GM10248 (cell line): ENCODE measurements around the gene CD180.

Experiments
- CTCF ChIA-PET: fragments of 300-600 bp; sonication (Branson Sonifier 250); formaldehyde crosslinking; extraction: SDS; loops from one replicate; lab custom pipeline; 2021; ENCODE audit warnings: antibody characterized with exemption; lab: Yijun Ruan, JAX
- POLR2A ChIA-PET: fragments of 350-650 bp; sonication (Branson Sonifier 250); formaldehyde crosslinking; extraction: SDS; loops from one replicate; lab custom pipeline; 2020; ENCODE audit warnings: antibody characterized with exemption; lab: Yijun Ruan, JAX
- DNase-seq: peaks from one replicate; pipeline ENCODE4 v3.0.0; 2012; ENCODE audit errors: extremely low spot score
- TF ChIP-seq, protein P1 (sequence below): IDR thresholded peaks from 2 replicates; pipeline ENCODE4 v1.5.1; 2012; ENCODE audit warnings: mild to moderate bottlenecking, low read depth; ENCODE audit errors: extremely low read depth, missing control alignments, control extremely low read depth

CD180 gene

DNA sequence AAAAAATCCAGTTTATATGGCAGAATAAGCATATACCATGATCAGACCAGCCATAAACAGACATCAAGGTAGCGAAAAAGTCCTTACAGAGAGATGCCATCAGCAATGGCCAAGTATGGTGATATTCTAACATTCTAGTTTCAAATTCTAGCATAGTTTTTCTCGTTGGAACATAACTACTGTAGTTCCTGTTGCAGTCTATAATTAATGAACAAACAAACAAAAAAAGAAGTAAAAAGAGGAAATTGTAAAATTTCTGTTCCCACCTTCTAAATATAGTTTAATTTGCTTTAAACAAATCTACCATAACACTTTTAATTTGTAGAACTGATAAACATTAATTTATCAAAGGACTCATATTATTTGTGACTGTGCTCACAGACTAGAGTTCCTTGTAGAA lies 9.9 kb upstream of the CD180 start:
- POLR2A ChIA-PET: no interaction called here
- TF ChIP-seq, protein P1, sequence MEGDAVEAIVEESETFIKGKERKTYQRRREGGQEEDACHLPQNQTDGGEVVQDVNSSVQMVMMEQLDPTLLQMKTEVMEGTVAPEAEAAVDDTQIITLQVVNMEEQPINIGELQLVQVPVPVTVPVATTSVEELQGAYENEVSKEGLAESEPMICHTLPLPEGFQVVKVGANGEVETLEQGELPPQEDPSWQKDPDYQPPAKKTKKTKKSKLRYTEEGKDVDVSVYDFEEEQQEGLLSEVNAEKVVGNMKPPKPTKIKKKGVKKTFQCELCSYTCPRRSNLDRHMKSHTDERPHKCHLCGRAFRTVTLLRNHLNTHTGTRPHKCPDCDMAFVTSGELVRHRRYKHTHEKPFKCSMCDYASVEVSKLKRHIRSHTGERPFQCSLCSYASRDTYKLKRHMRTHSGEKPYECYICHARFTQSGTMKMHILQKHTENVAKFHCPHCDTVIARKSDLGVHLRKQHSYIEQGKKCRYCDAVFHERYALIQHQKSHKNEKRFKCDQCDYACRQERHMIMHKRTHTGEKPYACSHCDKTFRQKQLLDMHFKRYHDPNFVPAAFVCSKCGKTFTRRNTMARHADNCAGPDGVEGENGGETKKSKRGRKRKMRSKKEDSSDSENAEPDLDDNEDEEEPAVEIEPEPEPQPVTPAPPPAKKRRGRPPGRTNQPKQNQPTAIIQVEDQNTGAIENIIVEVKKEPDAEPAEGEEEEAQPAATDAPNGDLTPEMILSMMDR: no peak
- CTCF ChIA-PET: interaction anchor here (0.7 to 17.8 kb wide), 6 partner anchors 9 to 1067 kb away, joined by 3 to 311 read pairs (median 8); partner anchors contain the start of gene CD180
- DNase-seq: no peak

DNA sequence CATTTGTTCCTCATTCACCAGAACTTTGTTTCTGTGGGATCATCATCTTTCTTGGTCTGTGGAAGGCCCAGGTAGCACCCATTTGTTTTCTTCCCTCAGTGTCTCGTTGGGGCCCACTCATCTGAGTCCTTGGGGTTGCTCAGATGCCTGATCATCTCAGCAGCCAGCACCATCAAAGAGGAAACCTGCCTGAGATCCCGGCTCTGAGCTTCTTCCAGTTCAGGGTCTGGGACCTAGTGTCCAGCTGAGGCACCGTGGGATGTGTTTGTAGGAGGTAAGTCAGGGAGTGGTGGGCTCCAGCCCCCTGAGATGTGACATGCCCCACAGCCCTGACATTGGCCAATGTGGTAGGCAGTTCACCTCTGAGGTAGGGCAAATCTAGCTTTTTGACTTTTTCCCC lies 9.4 kb upstream of the CD180 start:
- TF ChIP-seq, protein P1: no peak
- DNase-seq: no peak
- ChIA-PET CTCF (interaction anchor here (0.7 to 17.8 kb wide), 8 partner anchors 9 to 49 kb away, joined by 3 to 311 read pairs (median 5); partner anchors contain the start of gene CD180), POLR2A (no interaction called here)

DNA sequence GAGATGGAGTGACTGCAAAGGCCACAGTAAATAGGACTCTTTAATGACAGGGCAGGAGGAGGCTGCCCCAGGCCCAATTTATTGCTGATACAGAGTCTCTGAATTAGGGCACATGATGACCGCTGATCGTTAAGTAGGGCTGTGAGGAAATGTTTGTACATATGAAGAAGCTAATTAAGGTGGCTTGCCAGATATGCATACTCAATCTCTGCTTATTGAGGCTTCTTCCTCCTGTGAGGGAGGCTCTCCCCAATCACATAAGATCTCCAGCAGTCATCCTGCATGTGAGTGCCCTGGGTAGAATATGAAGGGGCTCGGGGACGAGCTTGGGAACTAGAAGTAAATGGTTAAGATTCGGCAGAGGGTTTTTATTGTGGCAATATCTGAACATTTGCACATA lies 8.2 kb upstream of the CD180 start:
- ChIA-PET POLR2A (no interaction called here), CTCF (interaction anchor here (0.9 to 17.8 kb wide), 6 partner anchors 9 to 65 kb away, joined by 3 to 311 read pairs (median 4); no protein-coding TSS in a partner anchor)
- TF ChIP-seq, protein P1: no peak
- DNase-seq: no peak

DNA sequence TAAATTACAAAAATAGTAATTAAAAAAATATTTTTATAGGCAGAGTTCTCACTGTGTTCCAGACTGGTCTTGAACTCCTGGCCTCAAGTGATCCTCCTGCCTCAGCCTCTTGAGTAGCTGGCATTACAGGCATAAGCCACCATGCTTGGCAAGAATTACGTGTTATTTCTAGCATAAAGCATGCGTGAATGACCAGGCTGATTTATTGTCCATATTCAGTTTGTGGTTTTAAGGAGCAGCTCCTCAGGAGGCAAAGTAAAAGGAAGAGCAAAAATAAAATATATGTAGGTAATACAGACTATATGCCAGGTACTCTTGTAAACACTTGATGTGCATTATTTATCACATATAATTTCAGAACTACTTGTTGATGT lies 7.1 kb upstream of the CD180 start:
- CTCF ChIA-PET: interaction anchor here (0.7 to 17.8 kb wide), 3 partner anchors 15 to 47 kb away, joined by 3 to 311 read pairs (median 83); no protein-coding TSS in a partner anchor
- POLR2A ChIA-PET: no interaction called here
- TF ChIP-seq, protein P1: no peak
- no peak for DNase-seq

DNA sequence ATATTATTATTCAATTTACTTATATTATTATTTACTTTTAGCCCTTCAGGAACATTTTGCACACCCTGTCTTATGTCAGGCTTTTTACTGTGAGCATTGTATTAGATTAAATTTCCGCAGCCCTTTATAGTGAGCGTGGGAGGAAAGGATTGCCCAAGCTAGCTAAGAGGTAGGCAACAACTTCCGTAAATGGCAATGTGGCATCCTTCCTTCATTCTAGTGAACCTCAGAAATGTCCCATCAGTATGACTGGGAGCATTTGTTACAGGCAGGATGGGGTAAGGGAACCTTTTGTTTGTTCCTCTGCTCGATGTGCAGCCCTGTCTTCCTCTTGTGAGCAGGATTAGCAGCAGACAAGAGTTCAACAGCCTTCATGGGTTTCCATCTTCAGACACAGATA lies 6.2 kb upstream of the CD180 start:
- ChIA-PET POLR2A (no interaction called here), CTCF (interaction anchor here (0.7 to 17.8 kb wide), 3 partner anchors 14 to 47 kb away, joined by 3 to 311 read pairs (median 3); no protein-coding TSS in a partner anchor)
- TF ChIP-seq, protein P1: no peak
- DNase-seq: no peak

DNA sequence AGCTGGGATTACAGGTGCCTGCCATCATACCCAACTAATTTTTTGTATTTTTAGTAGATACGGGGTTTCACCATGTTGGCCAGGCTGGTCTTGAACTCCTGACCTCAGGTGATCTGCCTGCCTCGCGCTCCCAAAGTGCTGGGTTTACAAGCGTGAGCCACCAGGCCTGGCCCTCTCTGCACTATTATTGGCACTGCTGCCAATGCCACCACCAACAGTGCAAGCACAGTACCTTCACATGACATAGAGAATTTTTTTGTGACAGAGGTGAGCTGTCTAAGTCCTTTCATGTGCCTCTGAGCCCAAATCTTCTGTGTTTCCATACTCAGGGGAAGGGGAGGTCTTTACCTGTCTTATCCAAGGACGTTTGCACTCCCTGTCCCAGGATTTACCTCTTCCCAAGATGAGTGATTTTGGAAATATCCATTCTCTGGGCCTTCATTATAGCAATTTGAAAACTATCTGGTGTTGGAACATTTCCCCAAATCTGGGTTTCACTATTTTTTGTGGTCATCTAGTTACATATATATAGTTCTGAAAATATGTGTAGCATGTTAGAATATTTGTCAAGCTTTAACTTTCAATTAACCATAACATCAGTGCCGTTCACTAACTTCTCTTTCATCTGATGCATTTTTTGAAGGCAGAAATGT lies 5.4 kb upstream of the CD180 start:
- CTCF ChIA-PET: interaction anchor here (0.7 to 17.8 kb wide), 4 partner anchors 11 to 44 kb away, joined by 3 to 311 read pairs (median 3); no protein-coding TSS in a partner anchor
- TF ChIP-seq, protein P1: no peak
- POLR2A ChIA-PET: no interaction called here
- DNase-seq: no peak
